Vagina (tissue), 2 donors: ENCODE measurements around the gene OSBPL1A. TPM values are rescaled to one million over a fixed set of nuclear protein-coding genes. Genes with fewer than 3 reads are reported as not detected.
A peak's percentile ranks its signal among the peaks of the same experiment; 100 is the strongest.

ENCODE experiments used
- DNase-seq, 2 donors: peaks; one replicate each; pipeline ENCODE4 v3.0.0-alpha.2; 2017; ENCODE audit errors: extremely low spot score in 2 of 2
- H3K27ac ChIP-seq: fragments of 200-600 bp; sonication (generic); one replicate; pipeline ENCODE4 v1.5.1; 2019
- H3K27me3 ChIP-seq: fragments of 200-600 bp; sonication (generic); one replicate; pipeline ENCODE4 v1.5.1; 2019
- H3K36me3 ChIP-seq, 2 donors: fragments of 200-600 bp; sonication (generic); one replicate each; pipeline ENCODE4 v1.5.1; 2017 to 2019
- H3K4me1 ChIP-seq: fragments of 200-600 bp; sonication (generic); one replicate; pipeline ENCODE4 v1.5.1; 2019
- H3K4me3 ChIP-seq, 2 donors: fragments of 200-600 bp; sonication (generic); 1 replicate in 1 of 2; 2 replicates in 1 of 2; pipeline ENCODE4 v1.5.1; 2016 to 2019
- H3K9me3 ChIP-seq: fragments of 200-600 bp; sonication (generic); one replicate; pipeline ENCODE4 v1.5.1; 2019
- POLR2A ChIP-seq, 2 donors: fragments of 450-650 bp; IDR thresholded peaks; one replicate each; pipeline ENCODE4 v1.6.1; 2017; ENCODE audit warnings: antibody characterized with exemption in 2 of 2, mild to moderate bottlenecking in 2 of 2, moderate library complexity in 2 of 2
- POLR2AphosphoS5 ChIP-seq, 2 donors: sonication (generic); formaldehyde crosslinking; IDR thresholded peaks; one replicate each; pipeline ENCODE4 v1.9.0; 2017; ENCODE audit warnings: antibody characterized with exemption in 2 of 2, mild to moderate bottlenecking in 2 of 2, low read depth in 1 of 2; ENCODE audit not compliant: insufficient read depth in 1 of 2
- intact Hi-C: fragments of 100-400 bp; cut with DNase I; formaldehyde crosslinking; loops from one replicate; pipeline ENCODE4 v1.15.1; 2023
- total RNA-seq: library from RNA; depleted of rRNA; stranded (reverse); fragments of >200 nt; gene quantifications from one replicate; pipeline ENCODE4 v1.2.3, GENCODE V29; 2016
- TF ChIP-seq, protein P1 (sequence below), 3 experiments: fragments of 450-650 bp in 2 of 3; fragments of 200-600 bp in 1 of 3; sonication (generic) in 1 of 3; IDR thresholded peaks; one replicate each; pipeline ENCODE4 v1.5.1; 2017 to 2019; ENCODE audit warnings: antibody characterized with exemption in 3 of 3, mild to moderate bottlenecking in 2 of 3, moderate library complexity in 2 of 3

Gene OSBPL1A
- total RNA-seq, 1 donor from 2014 or later = 33.9 TPM

DNA sequence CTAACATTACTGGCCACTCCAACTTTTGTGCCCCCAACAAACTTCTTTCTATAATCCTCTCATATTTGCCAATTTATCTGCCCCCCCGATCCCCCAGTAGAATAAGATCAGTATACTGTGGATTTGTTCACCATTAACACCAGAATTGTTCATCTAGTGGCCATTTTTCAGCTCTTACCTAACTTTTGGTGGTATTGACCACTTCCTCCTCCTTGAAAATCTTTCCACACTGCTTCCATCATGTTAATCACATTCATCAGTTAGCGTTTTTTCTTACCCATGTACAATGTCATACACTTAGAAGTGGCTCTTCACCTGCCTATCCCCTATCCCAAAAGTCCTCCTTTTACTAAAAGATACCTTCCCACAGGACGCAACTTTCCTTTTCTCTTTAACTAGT is 35.0 kb upstream of the OSBPL1A start:
- peaks cover 0 to 13% of the 10 kb centered on the region in 2 donors for H3K36me3 ChIP-seq
- H3K9me3 ChIP-seq = no peaks in the 10 kb centered on the region
- no peak overlapping the region for H3K4me3 ChIP-seq
- H3K4me1 ChIP-seq = peaks cover 8% of the 10 kb centered on the region
- H3K27ac ChIP-seq = no peak overlapping the region
- TF ChIP-seq POLR2A (IDR thresholded peaks at IDR 0.05) (no peak), POLR2AphosphoS5 (IDR thresholded peaks at IDR 0.05; ENCODE audit: insufficient read depth in 1 of 2, low read depth in 1 of 2) (no peak)
- TF ChIP-seq, protein P1, sequence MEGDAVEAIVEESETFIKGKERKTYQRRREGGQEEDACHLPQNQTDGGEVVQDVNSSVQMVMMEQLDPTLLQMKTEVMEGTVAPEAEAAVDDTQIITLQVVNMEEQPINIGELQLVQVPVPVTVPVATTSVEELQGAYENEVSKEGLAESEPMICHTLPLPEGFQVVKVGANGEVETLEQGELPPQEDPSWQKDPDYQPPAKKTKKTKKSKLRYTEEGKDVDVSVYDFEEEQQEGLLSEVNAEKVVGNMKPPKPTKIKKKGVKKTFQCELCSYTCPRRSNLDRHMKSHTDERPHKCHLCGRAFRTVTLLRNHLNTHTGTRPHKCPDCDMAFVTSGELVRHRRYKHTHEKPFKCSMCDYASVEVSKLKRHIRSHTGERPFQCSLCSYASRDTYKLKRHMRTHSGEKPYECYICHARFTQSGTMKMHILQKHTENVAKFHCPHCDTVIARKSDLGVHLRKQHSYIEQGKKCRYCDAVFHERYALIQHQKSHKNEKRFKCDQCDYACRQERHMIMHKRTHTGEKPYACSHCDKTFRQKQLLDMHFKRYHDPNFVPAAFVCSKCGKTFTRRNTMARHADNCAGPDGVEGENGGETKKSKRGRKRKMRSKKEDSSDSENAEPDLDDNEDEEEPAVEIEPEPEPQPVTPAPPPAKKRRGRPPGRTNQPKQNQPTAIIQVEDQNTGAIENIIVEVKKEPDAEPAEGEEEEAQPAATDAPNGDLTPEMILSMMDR (IDR thresholded peaks at IDR 0.05) = no peak
- H3K27me3 ChIP-seq = no peaks in the 10 kb centered on the region
- intact Hi-C loops = no loop called here
- DNase-seq = no peak

DNA sequence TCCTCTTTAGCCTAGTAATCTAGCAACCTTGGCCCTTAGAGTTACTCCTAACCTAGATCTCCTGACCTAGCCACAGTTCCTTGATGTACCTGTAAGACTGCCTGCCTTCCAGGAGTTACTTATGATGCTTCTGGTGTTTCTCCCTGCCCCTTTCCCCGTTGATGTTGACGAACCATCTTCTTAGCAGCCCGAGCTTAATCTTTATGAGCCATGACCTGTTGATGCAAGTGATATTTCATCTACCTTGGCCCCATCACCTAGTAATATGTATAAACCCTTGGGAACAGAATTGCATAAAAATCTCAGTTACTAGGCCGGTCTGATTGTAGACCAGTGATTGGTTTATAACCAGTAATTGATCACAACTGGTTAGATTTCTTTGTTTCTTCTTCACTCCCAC is 31.6 kb upstream of the OSBPL1A start:
- H3K27ac ChIP-seq = no peak overlapping the region
- no peak overlapping the region for H3K4me3 ChIP-seq
- peaks cover 12% of the 10 kb centered on the region for H3K4me1 ChIP-seq
- no peaks in the 10 kb centered on the region for H3K27me3 ChIP-seq
- no peak for TF ChIP-seq POLR2AphosphoS5 (IDR thresholded peaks at IDR 0.05; ENCODE audit: insufficient read depth in 1 of 2, low read depth in 1 of 2)
- TF ChIP-seq, protein P1 (IDR thresholded peaks at IDR 0.05) = no peak
- no peak for TF ChIP-seq POLR2A (IDR thresholded peaks at IDR 0.05)
- no peak for DNase-seq
- H3K36me3 ChIP-seq = peaks cover 0 to 13% of the 10 kb centered on the region in 2 donors
- H3K9me3 ChIP-seq = no peaks in the 10 kb centered on the region
- intact Hi-C loops = no loop called here

DNA sequence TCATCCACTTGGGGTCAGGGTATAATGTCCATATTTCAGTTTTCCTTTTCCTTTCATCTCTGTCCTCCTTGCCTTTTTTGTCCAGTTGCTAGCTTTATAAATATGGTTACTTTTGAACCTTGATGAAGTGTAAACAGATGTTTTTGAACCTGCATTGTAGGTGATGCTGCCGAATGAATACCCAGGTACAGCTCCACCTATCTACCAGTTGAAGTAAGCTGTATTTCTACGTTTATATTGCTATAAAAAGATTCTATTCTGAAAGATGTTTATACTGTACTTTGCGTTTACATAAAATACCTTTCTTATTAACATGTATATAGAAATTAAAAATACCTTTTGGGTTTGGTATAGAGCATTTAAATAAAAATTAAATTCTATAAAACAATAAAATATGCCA is 31.1 kb upstream of the OSBPL1A start:
- no peaks in the 10 kb centered on the region for H3K27me3 ChIP-seq
- no peak overlapping the region for H3K27ac ChIP-seq
- DNase-seq = no peak
- intact Hi-C loops = no loop called here
- H3K4me1 ChIP-seq = peaks cover 12% of the 10 kb centered on the region
- H3K36me3 ChIP-seq = peaks cover 0 to 13% of the 10 kb centered on the region in 2 donors
- no peak overlapping the region for H3K4me3 ChIP-seq
- TF ChIP-seq, protein P1 (IDR thresholded peaks at IDR 0.05) = no peak
- no peak for TF ChIP-seq POLR2A (IDR thresholded peaks at IDR 0.05)
- TF ChIP-seq POLR2AphosphoS5 (IDR thresholded peaks at IDR 0.05; ENCODE audit: insufficient read depth in 1 of 2, low read depth in 1 of 2) = no peak
- no peaks in the 10 kb centered on the region for H3K9me3 ChIP-seq

DNA sequence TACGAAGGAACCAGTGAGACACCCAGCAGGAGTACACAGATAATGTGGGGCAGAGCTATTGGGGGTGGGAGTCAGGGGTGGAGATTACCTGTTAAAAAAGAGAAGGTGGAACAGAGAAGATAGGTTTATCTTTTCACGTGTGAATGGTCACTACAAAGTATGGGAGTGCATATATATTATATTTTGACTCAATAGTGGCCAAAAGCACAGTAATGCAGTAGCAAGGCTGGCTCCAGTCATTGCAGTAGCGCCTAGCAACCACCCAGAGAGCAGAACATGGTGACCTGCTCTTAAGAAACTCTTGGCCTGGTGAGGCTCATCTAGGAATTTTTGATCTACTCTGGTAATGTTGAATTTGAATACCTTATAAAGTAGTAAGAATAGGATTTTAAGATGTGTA is 29.9 kb upstream of the OSBPL1A start:
- H3K4me1 ChIP-seq = peaks cover 12% of the 10 kb centered on the region
- TF ChIP-seq, protein P1 (IDR thresholded peaks at IDR 0.05) = no peak
- no peak for TF ChIP-seq POLR2A (IDR thresholded peaks at IDR 0.05)
- no peak for TF ChIP-seq POLR2AphosphoS5 (IDR thresholded peaks at IDR 0.05; ENCODE audit: insufficient read depth in 1 of 2, low read depth in 1 of 2)
- H3K27me3 ChIP-seq = no peaks in the 10 kb centered on the region
- no peak overlapping the region for H3K27ac ChIP-seq
- no peak for DNase-seq
- no peaks in the 10 kb centered on the region for H3K9me3 ChIP-seq
- H3K4me3 ChIP-seq = peak overlapping the region; percentile 66 to 74
- intact Hi-C loops = no loop called here
- H3K36me3 ChIP-seq = peaks cover 0 to 13% of the 10 kb centered on the region in 2 donors

DNA sequence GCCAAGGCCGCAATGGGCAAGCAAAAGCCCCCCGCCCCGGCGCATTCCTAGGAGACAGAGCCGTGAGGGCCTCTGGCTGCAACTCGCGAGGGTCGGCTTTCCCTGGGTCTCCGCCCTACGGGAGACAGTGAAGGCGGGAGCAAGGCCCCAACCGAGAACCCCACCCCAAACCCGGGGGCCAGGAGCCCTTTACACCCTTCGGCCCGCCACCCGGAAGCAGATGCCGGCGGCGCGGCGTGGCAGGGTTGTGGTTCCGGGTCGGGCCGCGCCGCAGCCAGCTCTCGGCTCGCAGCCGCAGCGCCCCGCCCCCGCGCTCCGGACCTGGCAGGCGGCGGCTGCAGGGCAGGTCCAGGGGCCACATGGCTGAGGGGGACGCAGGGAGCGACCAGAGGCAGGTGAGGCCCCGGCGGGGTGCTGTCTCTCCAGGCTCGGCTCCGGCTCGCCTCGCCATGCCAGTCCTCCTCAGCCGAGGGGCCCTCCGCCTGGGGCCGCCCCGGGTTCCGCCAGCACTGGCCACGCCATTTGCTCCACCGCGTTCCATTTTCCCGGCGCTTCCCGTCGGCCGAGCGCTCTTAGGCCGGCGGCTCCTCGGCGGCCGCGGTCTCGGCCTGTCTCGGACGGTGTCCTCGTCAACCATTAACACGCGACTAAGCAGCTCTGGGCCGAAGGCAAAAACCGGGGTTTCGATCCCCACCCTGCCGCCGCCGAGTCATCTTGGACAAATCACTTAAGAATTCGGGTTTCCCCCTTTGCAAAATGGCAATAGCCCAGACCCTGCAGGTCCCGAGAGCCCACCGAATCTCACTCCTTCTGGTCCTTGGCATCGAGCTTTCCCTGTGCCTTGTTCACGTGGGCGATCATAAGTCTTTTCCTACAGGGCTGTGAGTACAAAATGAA is 29.0 kb upstream of the OSBPL1A start, which contains the start of gene IMPACT:
TSS of gene IMPACT (plus strand) at position 273 of the 897 bp plus-strand sequence. CDS start at position 360, 87 bp downstream.
- no peaks in the 10 kb centered on the region for H3K9me3 ChIP-seq
- DNase-seq = no peak
- peak in 1 of 2 donors; percentile 50 for TF ChIP-seq POLR2AphosphoS5 (IDR thresholded peaks at IDR 0.05; ENCODE audit: insufficient read depth in 1 of 2, low read depth in 1 of 2)
- no peak for TF ChIP-seq POLR2A (IDR thresholded peaks at IDR 0.05)
- H3K36me3 ChIP-seq = peaks cover 0 to 7% of the 10 kb centered on the region in 2 donors
- no peaks in the 10 kb centered on the region for H3K27me3 ChIP-seq
- intact Hi-C loops = no loop called here
- H3K27ac ChIP-seq = peak within 1 kb of the TSS; percentile 77
- peaks cover 12% of the 10 kb centered on the region for H3K4me1 ChIP-seq
- peak within 1 kb of the TSS; percentile 66 to 74 for H3K4me3 ChIP-seq
